ENCODE results near the gene SNORC.
"Not testable (repeated sequence)": the region's sequence is repeated elsewhere in the genome, so short reads cannot be mapped to it uniquely, and the experiment has no call there.

The SNORC gene

GRCh38 chr2:232901736-232902578 lies 31.9 kb downstream of the SNORC start:
- in situ Hi-C loops (cut with HindIII; ENCODE audit: low pct_ligation_motif_present, low sequenced_read_pairs) = no loop called here
- DNase-seq = peak; percentile 92
- H3K27ac ChIP-seq = peak overlapping the region; percentile 82

GRCh38 chr2:232903989-232904388 lies 33.9 kb downstream of the SNORC start:
- no peak for DNase-seq
- H3K36me3 ChIP-seq (replicated peaks) = no peaks in the 10 kb centered on the region
- in situ Hi-C loops (cut with HindIII; ENCODE audit: low pct_ligation_motif_present, low sequenced_read_pairs) = no loop called here
- no peak overlapping the region for H3K4me3 ChIP-seq (ENCODE audit: low read depth, low read length)
- no peaks in the 10 kb centered on the region for H3K27me3 ChIP-seq (replicated peaks)
- H3K27ac ChIP-seq = no peak overlapping the region
- no peak for TF ChIP-seq CTCF (IDR thresholded peaks at IDR 0.05; ENCODE audit: low read depth, low read length, missing control alignments)

More at GRCh38 chr2:232901736-232902578, 31.9 kb downstream of the SNORC start:
- Histone ChIP-seq H3K36me3 (replicated peaks) (no peaks in the 10 kb centered on the region), H3K4me3 (ENCODE audit: low read depth, low read length) (no peak overlapping the region), H3K27me3 (replicated peaks) (no peaks in the 10 kb centered on the region)
- no peak for TF ChIP-seq CTCF (IDR thresholded peaks at IDR 0.05; ENCODE audit: low read depth, low read length, missing control alignments)

DNA sequence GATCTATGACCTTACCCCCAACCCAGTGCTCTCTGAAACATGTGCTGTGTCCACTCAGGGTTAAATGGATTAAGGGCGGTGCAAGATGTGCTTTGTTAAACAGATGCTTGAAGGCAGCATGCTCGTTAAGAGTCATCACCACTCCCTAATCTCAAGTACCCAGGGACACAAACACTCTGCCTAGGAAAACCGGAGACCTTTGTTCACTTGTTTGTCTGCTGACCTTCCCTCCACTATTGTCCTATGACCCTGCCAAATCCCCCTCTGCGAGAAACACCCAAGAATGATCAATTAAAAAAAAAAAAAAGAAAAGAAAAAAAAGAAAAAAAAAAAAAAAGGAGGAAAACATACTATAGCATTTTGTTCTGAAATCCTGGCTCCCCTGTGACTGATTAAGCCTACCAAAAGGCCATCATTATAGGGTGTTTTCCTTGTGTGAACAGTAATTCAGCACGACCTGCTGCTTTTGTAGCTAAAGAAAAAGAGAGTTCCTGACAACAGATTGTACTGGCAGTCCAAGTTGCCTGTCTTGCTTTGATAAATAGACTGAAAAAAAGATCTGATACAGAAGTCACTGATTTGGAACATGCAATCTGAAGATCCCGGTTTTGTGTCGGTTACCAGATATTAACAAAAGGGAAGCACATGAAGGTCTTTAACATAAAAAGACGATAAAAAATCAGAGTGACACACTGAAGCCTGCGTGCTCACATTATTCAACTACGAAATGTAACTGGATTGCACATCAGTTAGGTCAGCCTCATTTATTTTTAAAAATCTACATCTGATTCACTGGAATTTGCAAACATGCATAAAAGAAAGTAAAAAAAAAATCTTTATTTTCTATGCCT lies 37.0 kb downstream of the SNORC start:
- DNase-seq; in situ Hi-C loops (cut with HindIII; ENCODE audit: low pct_ligation_motif_present, low sequenced_read_pairs): not testable (repeated sequence)

GRCh38 chr2:232907718-232908085 lies 37.6 kb downstream of the SNORC start:
- H3K27me3 ChIP-seq (replicated peaks); in situ Hi-C loops (cut with HindIII; ENCODE audit: low pct_ligation_motif_present, low sequenced_read_pairs); DNase-seq; H3K36me3 ChIP-seq (replicated peaks); H3K4me3 ChIP-seq (ENCODE audit: low read depth, low read length); H3K27ac ChIP-seq: not testable (repeated sequence)

More for the DNA sequence above, 37.0 kb downstream of the SNORC start:
- H3K36me3 ChIP-seq (replicated peaks); H3K4me3 ChIP-seq (ENCODE audit: low read depth, low read length); H3K27me3 ChIP-seq (replicated peaks); H3K27ac ChIP-seq: not testable (repeated sequence)

GRCh38 chr2:232908695-232909094 lies 38.6 kb downstream of the SNORC start:
- no peaks in the 10 kb centered on the region for H3K27me3 ChIP-seq (replicated peaks)
- H3K4me3 ChIP-seq (ENCODE audit: low read depth, low read length) = no peak overlapping the region
- TF ChIP-seq CTCF (IDR thresholded peaks at IDR 0.05; ENCODE audit: low read depth, low read length, missing control alignments) = no peak
- no peak for DNase-seq
- in situ Hi-C loops (cut with HindIII; ENCODE audit: low pct_ligation_motif_present, low sequenced_read_pairs) = no loop called here
- H3K27ac ChIP-seq = no peak overlapping the region
- H3K36me3 ChIP-seq (replicated peaks) = no peaks in the 10 kb centered on the region

GRCh38 chr2:232910376-232910775 lies 40.3 kb downstream of the SNORC start:
- DNase-seq = no peak
- TF ChIP-seq CTCF (IDR thresholded peaks at IDR 0.05; ENCODE audit: low read depth, low read length, missing control alignments) = no peak
- no peak overlapping the region for H3K27ac ChIP-seq
- H3K36me3 ChIP-seq (replicated peaks) = no peaks in the 10 kb centered on the region
- in situ Hi-C loops (cut with HindIII; ENCODE audit: low pct_ligation_motif_present, low sequenced_read_pairs) = no loop called here
- no peaks in the 10 kb centered on the region for H3K27me3 ChIP-seq (replicated peaks)
- no peak overlapping the region for H3K4me3 ChIP-seq (ENCODE audit: low read depth, low read length)

Measured in brain microvascular endothelial cell (primary cell).